Activated CD4-positive, alpha-beta T cell treated with anti-CD3 and anti-CD28 coated beads, Interleukin-2, Interleukin-4, amounts not matched to agents 100 ng/mL and 50 ng/mL, durations not matched to agents 16 hours and 8 hours (primary cell): ENCODE measurements around the gene BMERB1.

Experiments
- DNase-seq: peaks from one replicate; pipeline ENCODE4 v3.0.0-alpha.2; 2020; ENCODE audit warnings: low spot score

The BMERB1 gene

DNA sequence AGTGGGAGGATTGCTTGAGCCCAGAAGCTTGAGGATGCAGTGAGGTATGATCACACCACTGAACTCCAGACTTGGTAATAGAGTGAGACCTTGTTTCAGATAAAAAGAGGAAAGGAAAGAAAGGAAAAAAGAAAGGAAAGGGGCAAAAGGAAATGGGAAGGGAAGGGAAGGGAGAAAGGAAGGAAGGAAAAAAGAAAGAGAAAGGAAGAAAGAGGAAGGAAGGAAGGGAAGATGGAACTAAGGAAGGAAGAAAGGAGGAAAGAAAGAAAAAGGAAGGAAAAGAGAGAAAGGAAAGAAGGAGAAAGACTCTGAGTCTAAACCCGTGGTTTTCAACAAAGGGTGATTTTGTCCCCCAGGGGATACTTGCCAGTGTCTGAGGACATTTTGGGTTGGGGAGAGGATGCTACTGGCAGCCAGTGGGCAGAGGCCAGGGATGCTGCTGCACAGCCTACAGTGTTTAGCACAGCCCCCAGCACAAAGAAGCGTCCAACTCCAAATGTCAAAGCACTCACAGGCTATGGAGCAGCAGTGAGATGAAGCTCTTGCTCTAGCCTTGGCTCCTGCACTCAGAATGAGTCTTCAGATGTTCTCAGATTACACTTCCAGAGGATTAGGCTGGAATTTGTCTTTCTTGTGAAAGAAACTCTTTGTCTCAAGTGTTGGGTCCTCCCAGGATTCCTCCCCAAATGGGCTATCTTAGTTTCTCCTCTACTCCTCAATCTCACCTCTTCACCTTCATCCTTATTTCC is 64.2 kb downstream of the BMERB1 start:
- DNase-seq = no peak

DNA sequence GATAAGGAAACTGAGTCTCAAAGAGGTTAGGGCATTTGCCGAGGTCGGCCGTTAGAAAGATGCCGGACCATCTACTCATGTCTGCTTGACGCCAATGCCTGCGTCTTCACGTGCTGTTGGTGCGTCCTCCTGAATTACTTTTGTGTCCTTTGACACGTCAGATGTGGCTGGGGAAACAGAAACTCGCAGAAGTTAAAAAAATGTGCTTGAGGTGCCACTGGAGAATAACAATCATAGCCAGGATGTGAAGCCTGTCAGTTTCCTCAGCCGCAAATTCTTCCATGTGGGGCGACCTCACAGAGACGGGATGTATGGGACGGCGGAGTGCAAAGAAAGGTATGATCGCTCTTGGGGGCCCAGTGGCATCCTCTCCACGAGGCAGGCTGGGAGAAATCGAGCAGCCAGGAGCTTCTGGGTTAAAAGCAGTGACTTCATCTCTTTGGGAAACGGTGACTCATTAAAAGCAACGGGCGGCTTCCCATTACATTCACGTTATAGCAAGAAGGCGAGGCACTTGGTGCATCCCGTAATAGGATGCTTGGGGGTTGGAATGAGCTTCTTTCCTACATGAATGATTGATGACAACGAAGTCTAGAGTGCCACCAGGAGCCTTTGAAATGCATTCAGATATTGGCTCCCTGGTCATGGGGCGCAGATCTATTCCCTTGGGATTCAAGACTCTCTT is 67.8 kb downstream of the BMERB1 start:
- DNase-seq = no peak

- DNase-seq = no peak
These were observed 72.1 kb downstream of the BMERB1 start for GRCh38 chr16:15506441-15506840.

DNA sequence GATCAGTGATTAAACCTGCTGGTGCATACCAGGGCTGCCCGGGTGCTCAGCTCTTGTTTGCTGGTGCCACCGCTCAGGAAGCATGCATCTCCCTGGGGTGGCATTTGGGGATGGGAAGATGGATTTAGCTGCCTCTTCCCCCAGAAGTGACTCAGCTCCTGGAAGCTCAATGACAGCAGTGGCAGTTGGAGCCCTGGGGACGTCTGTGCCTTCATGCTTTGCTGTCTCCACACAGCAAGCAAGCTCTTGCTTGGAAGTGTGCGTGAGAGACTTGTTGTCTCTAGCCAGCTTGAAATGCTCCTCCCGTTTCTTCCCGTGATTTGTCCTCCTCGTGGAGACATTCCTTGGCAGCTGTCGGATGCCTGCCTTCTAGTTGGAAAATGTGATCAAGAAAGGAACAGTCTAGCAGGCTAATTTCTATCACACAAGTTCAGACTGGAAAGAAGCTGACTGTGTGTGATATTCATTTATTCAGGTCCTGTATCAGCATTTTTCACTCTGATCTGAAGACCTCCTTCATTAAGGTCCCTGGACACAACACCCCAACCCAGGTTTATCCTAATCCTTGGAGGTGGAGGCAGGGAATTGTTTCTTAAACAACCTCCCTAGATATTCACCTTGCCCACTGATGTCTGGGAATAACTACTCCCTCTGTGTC is 73.0 kb downstream of the BMERB1 start:
- DNase-seq = no peak

- DNase-seq = no peak
These were observed 73.7 kb downstream of the BMERB1 start for GRCh38 chr16:15507959-15508627.

- DNase-seq = peak; percentile 53
These were observed 74.7 kb downstream of the BMERB1 start for GRCh38 chr16:15509051-15509592.

DNA sequence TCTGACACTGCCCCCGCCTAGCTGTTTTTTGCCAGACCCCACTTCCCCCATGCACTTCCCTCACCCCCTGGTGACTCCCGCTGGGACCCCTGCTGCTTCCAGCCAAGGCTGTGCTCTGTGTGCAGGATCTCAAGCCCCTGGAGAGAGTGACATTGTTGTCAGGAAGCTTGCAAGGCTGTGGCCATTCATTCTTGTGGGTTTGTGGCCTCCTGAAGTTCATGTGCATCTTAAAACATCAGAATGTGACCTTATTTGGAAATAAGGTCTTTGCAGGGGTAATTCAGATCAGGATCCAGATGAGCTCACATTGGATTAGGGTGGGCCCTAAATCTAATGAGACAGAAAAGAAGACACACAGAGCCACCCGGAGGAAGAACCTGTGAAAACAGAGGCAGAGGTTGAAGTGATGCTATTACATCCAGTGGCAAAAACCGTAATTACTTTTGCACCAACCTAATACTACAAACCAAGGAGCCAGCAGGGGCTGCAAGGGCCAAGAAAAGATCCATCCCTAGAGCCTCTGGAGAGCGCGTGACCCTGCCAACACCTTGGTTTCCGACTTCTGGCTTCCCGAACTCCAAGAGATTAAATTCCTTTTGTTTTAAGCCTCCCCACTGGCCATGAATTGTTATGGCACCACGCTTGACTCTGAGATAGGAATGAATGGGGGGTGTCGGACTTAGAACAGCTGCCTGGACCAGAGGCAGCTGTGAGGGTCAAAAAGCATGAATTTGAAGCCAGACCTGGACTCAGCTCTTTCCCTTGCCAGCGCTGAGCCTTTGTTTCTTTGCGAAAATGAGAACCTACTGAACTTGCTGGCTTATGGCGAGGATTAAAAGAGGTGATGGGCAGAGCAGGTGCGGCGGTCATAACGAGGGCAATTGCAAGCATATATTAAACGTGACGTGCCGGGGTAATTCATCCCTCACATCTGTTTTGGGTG is 75.5 kb downstream of the BMERB1 start:
- no peak for DNase-seq

DNA sequence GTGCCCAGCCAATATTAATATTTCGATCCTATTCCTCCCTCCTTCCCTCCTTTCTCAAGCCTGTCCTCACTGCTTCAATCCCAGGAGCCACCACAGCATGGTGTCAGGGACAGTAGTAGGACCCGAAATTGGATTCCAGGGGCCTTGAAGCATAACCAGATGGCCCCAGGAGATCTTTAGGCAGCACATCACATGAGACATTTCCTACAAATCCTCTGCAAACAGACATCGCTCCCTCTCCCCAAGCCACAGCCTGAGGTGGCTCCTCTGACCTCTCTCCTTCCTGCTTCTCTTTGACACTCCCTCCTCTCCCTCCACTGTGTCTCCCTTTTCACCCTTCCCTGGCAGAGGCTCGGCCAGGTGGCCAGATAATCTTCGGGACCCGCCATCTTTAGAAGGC is 76.6 kb downstream of the BMERB1 start:
- DNase-seq = no peak

- DNase-seq = no peak
These were observed 77.5 kb downstream of the BMERB1 start for GRCh38 chr16:15511759-15512487.

- no peak for DNase-seq
These were observed 78.8 kb downstream of the BMERB1 start for GRCh38 chr16:15513156-15513555.

DNA sequence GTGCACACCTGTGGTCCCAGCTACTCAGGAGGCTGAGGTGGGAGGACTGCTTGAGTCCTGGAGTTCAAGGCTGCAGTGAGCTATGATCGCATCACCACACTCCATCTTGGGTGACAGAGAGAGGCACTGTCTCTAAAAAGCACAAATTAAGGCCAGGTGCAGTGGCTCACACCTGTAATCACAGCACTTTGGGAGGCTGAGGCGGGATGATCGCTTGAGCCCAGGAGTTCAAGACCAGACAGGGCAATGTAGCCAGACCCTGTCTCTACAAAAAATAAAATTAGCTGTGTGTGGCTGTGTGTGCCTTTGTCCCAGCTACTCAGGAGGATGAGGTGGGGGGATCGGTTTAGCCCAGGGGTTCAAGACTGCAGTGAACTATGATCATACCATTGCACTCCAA is 81.6 kb downstream of the BMERB1 start:
- DNase-seq = no peak

- DNase-seq = no peak
These were observed 82.2 kb downstream of the BMERB1 start for GRCh38 chr16:15516609-15517008.

DNA sequence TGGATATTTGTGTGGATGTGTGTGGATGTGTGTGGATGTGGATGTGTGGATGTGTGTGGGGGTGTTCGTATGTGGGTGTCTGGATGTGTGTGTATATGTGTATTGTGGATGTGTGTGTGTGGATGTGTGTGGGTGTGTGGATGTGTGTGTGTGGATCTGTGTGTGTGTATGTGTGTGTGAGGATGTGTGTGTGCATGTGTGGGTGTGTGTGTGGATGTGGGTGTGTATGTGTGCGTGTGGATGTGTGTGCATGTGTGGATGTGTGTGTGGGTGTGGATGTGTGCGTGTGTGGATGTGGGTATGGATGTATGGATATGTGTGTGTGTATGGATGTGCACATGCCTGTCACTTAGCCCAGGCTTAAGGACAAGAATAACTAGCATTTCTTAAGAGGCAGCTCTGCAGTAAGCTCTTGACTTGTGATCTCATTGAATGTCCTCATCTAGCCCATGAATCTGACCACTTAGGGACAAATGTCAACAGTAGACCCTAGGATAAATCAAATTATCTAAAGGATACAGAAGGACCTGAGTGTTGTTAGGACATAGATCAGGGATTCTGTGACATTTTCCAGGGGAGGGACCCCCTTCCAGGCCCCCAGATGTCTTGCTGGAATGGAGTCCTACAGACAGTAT is 83.5 kb downstream of the BMERB1 start:
- no peak for DNase-seq

DNA sequence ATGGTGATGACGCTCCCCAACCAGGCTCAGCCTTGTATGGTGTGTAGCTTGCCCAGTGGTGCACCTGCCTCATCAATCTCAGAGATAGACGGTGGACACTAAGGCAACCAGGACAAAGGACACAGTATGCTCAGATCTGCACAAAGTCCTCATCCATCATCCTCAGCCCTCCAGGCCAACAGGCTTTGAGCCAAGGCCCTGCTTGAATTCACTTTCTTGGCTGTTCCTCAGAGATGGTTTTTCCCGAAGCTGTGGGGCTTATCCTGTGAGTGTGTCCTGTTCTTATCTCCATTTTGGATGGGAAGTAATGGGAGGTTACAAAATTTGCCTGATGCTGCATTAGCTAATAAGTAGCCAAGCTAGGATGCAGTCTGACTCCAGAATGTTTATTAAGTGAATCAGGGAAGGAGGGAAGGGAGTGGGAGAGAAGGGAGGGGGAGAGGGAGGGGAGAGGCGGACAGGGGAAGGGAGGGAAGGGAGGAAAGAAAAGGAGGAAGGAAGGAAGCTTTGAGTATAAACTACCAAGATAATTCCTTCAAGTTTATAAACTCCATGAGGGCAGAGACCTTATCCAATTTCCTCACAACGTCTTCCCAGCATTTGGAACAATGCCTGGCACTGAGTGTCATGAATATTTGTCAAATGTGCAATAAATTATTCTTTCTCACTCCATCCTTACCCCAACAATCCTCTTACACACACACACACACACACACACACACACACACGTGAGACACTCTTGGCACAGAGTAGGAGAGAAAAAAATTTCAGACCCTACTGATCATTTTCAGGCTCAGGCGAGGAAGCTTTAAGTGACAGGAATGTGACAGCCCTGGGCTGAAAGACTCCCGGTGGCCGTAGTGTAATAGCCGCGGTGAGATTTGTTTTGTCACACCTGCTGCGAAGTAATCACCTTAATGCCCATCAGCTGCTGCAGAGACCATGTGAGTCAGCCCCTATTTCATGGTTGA is 84.3 kb downstream of the BMERB1 start:
- no peak for DNase-seq

- DNase-seq = no peak
These were observed 85.4 kb downstream of the BMERB1 start for GRCh38 chr16:15519790-15520189.

DNA sequence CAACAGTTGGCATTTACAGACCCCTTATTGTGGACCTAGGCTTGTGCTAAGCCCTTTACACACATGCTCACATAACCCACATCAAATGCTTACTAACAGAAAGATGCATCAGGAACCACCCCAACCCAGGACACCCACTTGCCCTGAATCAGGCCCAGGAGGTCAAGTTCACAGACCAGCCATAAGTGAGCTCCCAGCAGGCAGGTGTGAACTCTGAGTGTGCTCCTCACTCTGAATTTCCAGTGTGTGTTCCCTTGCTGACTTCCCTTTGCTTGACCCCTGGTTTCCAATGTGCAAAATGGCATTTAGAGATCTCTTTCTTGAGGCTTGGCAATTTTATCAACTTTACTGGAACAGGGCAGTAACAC is 87.0 kb downstream of the BMERB1 start:
- no peak for DNase-seq

DNA sequence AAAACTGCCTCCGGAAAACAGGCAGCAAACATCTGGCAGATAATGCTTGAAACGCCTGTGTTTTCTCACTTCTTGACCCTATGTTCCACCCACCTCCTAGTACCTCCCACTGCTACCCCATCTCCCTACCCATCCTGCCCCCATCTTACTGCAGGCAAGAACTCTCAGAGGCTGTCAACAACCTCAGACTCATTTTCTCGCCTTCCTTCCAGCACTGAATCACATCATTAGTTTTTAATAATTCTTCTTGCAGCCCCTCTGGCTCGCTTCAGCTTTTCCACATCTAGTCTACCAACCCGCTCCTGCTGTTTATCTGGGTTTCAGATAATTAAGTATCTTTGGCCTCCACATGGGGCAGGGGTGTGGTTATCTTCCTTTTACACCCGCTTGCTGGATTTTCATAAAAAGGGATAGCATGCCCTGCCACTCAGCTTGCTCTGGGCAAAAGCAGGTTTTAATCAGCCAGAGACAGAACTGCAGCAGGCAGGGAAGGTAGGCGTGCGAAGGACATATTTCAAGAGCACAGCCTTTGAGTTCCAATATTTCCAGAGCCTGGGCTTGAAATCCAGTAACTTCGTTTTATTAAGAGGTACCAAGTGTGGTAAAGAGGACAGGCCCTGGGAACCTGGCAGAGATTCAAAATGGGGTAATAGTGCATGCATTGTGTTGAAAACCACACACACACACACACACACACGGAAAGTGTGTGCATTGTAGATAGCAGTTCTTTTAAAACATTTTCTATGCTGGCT is 87.5 kb downstream of the BMERB1 start:
- no peak for DNase-seq

DNA sequence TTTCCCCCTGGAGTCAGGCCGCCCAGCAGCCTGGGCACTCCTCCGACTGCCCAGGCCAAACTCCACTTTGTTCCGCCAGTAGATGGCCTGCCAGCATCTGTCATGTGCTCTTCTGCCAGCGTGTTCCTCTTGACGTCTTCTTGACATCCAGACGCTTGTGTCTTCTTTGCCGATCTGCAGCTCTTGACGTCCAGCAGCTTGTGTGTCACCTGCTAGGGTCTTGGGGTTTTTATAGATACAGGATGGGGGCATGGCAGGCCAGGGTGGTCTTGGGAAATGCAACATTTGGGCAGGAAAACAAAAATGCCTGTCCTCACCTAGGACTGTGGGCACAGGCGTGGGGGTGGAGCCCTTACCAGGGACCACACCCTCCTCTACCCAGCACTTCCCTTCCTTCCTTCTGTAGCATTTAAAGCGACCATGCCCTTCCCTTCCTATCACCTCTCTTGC is 88.7 kb downstream of the BMERB1 start:
- no peak for DNase-seq
